ENCODE data around the gene ZC3H18. TPM values are rescaled to one million over a fixed set of nuclear protein-coding genes. Genes with fewer than 3 reads are reported as not detected.

Gene ZC3H18
- total and polyA plus RNA-seq, 2 experiments from 2014 or later: 16.8 to 37.1 TPM

- Histone ChIP-seq H3K9me2 (replicated peaks; ENCODE audit: insufficient read depth) (no peaks in the 10 kb centered on the region), H3K4me3 (no peak overlapping the region), H3K36me3 (replicated peaks; ENCODE audit: insufficient read depth, low read depth) (no peaks in the 10 kb centered on the region), H2AFZ (no peak overlapping the region), H3K79me2 (no peaks in the 10 kb centered on the region), H4K20me1 (ENCODE audit: insufficient read depth, poor library complexity, severe bottlenecking) (no peaks in the 10 kb centered on the region), H3K27me3 (no peaks in the 10 kb centered on the region), H3K9me3 (ENCODE audit: low read depth) (no peaks in the 10 kb centered on the region), H3K4me1 (ENCODE audit: insufficient read depth) (peaks cover 18% of the 10 kb centered on the region), H3K4me2 (no peak overlapping the region), H3K27ac (peak overlapping the region; percentile 34)
- TF ChIP-seq EZH2 (IDR thresholded peaks at IDR 0.05; ENCODE audit: borderline replicate concordance) (no peak), CTCF (IDR thresholded peaks at IDR 0.05; ENCODE audit: poor library complexity) (peak; percentile 93), EZH2phosphoT487 (IDR thresholded peaks at IDR 0.05; ENCODE audit: low read depth, severe bottlenecking, unreplicated experiment) (no peak)
- peak; percentile 91 for DNase-seq (ENCODE audit: low spot score)
- 38% methylated on average over 26 of the region's 32 CpGs for WGBS (ENCODE audit: low lambda C conversion rate, missing lambda C conversion rate)
Measured at GRCh38 chr16:88527186-88527936, 42.8 kb upstream of the ZC3H18 start.

GRCh38 chr16:88527937-88528743, 42.1 kb upstream of the ZC3H18 start:
- no peaks in the 10 kb centered on the region for H3K9me3 ChIP-seq (ENCODE audit: low read depth)
- no peaks in the 10 kb centered on the region for H3K9me2 ChIP-seq (replicated peaks; ENCODE audit: insufficient read depth)
- H3K4me3 ChIP-seq: no peak overlapping the region
- H3K79me2 ChIP-seq: no peaks in the 10 kb centered on the region
- no peaks in the 10 kb centered on the region for H4K20me1 ChIP-seq (ENCODE audit: insufficient read depth, poor library complexity, severe bottlenecking)
- no peaks in the 10 kb centered on the region for H3K36me3 ChIP-seq (replicated peaks; ENCODE audit: insufficient read depth, low read depth)
- no peak overlapping the region for H3K4me2 ChIP-seq
- DNase-seq (ENCODE audit: low spot score): no peak
- no peaks in the 10 kb centered on the region for H3K27me3 ChIP-seq
- peaks cover 18% of the 10 kb centered on the region for H3K4me1 ChIP-seq (ENCODE audit: insufficient read depth)
- no peak overlapping the region for H3K27ac ChIP-seq
- WGBS (ENCODE audit: low lambda C conversion rate, missing lambda C conversion rate): 89% methylated on average over 28 of the region's 30 CpGs
- H2AFZ ChIP-seq: no peak overlapping the region
- TF ChIP-seq EZH2phosphoT487 (IDR thresholded peaks at IDR 0.05; ENCODE audit: low read depth, severe bottlenecking, unreplicated experiment): no peak
- no peak for TF ChIP-seq CTCF (IDR thresholded peaks at IDR 0.05; ENCODE audit: poor library complexity)
- TF ChIP-seq EZH2 (IDR thresholded peaks at IDR 0.05; ENCODE audit: borderline replicate concordance): no peak

- Histone ChIP-seq H3K36me3 (replicated peaks; ENCODE audit: insufficient read depth, low read depth) (no peaks in the 10 kb centered on the region), H3K4me3 (no peak overlapping the region), H3K9me2 (replicated peaks; ENCODE audit: insufficient read depth) (no peaks in the 10 kb centered on the region), H3K4me2 (no peak overlapping the region), H2AFZ (no peak overlapping the region), H3K27ac (no peak overlapping the region), H3K9me3 (ENCODE audit: low read depth) (no peaks in the 10 kb centered on the region), H4K20me1 (ENCODE audit: insufficient read depth, poor library complexity, severe bottlenecking) (no peaks in the 10 kb centered on the region), H3K79me2 (no peaks in the 10 kb centered on the region), H3K4me1 (ENCODE audit: insufficient read depth) (peaks cover 18% of the 10 kb centered on the region), H3K27me3 (no peaks in the 10 kb centered on the region)
- no peak for DNase-seq (ENCODE audit: low spot score)
- TF ChIP-seq EZH2 (IDR thresholded peaks at IDR 0.05; ENCODE audit: borderline replicate concordance) (no peak), EZH2phosphoT487 (IDR thresholded peaks at IDR 0.05; ENCODE audit: low read depth, severe bottlenecking, unreplicated experiment) (no peak), CTCF (IDR thresholded peaks at IDR 0.05; ENCODE audit: poor library complexity) (no peak)
- 89% methylated on average over 22 of the region's 22 CpGs for WGBS (ENCODE audit: low lambda C conversion rate, missing lambda C conversion rate)
Measured at GRCh38 chr16:88528902-88529318, 41.3 kb upstream of the ZC3H18 start.
